Embryonic facial prominence (tissue), 1 donor: Measurements from ENCODE around the gene MRPL33.
"Not testable (repeated sequence)": the region's sequence is repeated elsewhere in the genome, so short reads cannot be mapped to it uniquely, and the experiment has no call there.

Experiments
- DNase-seq: peaks from one replicate; pipeline ENCODE4 v3.0.0-alpha.2; 2016; ENCODE audit errors: extremely low spot score

MRPL33 gene

DNA sequence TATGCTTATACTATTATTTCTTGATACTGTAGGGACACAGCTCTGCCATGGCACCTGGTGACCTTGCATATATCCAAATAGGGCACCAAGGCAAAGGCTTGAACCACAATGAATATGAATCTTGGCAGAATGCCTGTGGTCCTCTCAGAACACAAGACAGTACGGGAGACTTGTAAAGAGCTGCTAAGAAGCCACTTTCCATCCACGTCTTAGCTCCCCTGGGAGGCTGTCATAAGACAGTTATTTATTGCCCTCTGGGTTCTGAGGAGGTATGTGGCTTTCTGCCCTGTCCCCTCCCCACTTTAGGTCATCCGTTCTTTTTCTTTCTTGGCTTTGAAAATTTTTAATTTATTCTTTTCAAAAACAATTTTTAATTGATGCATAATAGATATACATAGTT lies 29.8 kb upstream of the MRPL33 start:
- no peak for DNase-seq

DNA sequence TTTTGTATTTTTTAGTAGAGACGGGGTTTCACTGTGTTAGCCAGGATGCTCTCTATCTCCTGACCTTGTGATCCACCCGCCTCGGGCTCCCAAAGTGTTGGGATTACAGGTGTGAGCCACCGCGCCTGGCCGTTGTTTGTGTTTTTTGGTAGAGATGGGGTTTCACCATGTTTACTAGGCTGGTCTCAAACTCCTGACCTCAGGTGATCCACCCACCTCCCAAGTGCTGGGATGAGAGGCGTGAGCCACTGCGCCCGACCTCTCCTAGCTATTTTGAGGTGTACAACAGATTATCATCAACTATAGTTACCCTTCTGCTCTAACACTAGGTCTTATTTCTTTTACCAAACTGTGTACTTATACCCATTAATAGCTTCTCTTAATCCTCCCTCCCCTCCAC lies 28.9 kb upstream of the MRPL33 start:
- no peak for DNase-seq

DNA sequence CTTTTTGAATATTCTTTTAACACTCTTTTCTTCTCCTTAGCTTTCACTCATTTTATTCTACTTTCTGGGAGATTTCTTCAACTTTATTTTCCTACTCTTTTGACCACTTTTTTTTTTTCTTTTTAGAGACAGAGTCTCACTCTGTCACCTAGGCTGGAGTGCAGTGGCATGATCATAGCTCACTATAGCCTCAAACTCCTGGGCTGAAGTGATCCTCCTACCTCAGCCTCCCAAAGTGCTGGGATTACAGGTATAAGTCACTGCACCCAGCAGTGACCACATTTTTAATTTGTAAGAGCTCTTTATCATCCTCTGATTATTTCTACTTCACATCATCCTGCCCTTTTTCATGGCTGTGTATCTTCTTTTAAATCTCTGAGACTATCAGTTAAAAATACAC lies 26.0 kb upstream of the MRPL33 start:
- DNase-seq: not testable (repeated sequence)

DNA sequence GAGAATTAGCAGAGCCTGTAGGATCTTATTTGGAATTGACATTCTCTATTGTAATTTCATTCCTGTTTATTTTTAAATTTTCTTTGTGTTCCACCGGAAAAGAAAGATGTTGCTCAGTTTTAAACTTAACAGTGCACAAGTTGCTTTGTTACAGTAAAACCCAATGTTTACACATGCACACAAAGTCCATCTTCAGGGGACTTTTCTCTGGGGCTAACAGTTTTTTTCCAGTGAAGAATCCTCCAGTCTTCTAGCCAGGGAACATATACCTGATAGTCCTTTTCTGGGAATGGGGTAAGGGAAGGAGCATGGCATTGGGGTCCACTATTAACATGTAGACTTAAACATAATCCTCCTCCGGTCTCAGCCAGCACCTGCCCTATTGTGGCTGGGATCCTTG lies 25.2 kb upstream of the MRPL33 start:
- no peak for DNase-seq

DNA sequence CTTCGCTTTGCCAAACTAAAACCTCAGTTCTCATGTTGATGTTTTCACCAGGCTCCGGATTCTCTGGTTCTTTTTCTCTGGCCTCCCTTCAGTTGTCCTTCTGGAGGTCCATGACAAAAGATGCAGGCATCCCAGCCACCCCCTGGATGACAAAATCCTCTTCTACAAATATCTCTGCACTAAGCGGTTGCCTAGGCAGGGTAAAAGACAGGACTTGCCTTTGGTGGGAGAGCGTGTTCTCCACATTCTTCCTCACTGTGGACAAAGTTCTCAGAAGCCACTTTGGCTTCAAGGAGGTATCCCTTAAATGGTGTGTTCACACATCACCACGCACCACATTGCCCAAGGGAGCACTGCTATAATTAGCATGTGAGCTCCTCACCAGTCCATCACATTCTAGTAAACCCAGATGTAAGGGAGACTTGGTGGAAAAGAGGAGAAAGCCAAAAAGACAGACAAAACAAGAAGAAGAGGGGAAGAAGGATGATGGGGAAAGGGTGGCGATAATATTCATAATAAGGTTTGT lies 23.6 kb upstream of the MRPL33 start:
- DNase-seq: no peak

DNA sequence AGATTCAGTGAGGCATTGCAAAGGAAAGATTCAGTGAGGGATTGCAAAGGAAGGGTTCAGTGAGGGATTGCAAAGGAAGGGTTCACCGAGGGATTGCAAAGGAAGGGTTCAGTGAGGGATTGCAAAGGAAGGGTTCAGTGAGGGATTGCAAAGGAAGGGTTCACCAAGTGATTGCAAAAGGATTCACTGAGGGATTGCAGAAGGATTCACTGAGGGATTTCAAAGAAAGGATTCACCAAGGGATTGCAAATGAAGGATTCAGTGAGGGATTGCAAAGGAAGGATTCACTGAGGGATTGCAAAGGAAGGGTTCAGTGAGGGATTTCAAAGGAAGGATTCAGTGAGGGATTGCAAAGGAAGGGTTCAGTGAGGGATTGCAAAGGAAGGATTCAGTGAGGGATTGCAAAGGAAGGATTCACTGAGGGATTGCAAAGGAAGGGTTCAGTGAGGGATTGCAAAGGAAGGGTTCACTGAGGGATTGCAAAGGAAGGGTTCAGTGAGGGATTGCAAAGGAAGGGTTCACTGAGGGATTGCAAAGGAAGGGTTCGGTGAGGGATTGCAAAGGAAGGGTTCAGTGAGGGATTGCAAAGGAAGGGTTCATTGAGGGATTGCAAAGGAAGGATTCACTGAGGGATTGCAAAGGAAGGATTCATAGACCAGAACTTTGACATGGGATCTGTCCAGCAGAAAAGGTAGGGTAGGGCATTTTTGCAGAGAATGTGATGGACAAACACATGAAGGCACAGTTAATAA lies 22.5 kb upstream of the MRPL33 start:
- not testable (repeated sequence) for DNase-seq

DNA sequence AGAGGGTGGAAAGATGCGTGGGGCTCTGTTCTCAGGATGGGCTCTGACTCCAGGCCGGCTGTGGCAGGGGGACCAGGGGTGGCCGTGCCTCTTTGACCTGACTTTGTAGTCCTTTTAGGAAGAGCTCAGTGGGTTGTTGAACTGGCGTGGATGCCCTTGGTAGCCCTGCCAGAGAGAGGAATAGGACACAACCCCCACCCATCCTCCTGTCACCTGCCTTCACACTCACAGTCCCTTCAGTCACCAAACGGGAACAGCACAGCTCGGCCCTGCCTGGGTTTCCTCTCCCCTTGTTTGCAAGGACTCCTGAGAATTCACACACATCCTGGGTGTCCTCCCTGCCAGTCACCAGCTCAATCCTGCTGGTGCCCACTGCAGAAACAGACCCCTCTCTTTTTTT lies 20.1 kb upstream of the MRPL33 start:
- no peak for DNase-seq

DNA sequence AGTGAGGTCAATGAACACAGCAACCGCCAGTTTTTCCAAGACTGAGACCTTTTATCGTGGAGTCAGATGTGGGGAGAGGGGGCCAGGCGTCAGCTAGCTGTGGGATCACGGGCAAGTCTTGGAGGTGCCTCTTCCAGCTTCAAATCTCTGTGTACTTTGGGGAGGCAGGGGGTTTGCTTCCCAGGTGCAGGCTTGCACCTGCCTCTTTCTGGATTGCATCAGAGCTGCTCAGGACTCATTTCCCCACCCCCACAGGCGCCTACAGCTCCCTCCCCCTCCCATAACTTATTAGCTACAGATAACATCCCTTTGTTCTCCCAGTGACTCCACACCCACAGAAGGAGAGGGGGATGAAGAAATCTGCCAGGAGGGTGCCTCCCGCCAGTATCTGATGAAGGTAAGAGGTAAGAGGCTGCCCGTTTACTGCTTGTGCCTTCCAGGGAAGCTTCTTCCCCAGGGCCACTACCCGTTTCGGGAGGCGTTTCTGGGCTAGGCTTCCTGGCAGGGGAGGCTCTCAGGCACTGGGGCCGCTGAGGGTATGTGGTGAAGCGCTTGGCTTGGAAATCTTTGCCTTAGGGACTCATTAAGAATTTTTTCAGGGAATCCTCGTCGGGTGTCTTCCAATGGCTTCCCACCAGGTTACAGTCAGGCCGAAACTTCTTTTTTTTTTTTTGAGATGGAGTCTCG lies 18.8 kb upstream of the MRPL33 start:
- DNase-seq: no peak

DNA sequence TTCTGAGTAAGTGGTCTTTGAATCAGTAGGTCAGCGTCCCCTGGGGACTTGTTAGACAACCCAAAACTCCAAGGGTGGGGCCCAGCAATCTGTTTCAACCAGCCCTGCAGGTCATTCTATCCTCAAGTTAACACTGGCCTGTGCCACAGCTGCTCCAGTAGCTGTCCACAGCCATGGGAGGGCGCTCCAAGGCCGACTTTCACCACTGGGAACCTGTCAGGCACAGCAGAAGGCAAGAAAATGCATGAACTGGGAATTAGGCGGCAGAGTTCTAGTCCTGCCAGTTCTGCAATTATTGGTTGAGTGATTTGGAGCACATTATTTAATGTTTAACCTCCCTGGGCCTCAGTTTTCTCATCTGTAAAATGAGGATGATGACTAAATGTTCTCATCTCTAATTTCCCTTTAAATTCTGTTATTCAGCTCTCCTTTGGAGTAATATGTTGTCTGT lies 17.4 kb upstream of the MRPL33 start:
- DNase-seq: no peak

DNA sequence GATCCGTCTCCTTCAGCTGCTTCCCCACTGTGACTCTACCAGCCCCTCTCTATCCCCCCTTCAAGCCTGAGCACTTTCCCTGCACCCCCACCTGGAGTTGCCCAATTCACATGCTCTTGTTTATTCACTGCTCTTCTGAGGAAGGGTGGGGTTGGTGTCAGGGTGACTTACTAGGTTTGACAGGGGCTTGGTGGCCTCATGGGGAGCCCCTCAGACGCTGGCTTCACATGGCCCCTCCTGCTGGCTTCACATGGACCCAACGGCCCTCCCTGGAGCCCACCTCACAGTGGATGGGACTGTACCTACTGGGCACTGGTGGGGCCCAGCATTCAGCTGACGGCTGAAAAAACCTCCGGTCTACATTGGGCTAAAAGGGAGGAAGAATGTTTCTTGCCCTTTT lies 16.7 kb upstream of the MRPL33 start:
- no peak for DNase-seq

DNA sequence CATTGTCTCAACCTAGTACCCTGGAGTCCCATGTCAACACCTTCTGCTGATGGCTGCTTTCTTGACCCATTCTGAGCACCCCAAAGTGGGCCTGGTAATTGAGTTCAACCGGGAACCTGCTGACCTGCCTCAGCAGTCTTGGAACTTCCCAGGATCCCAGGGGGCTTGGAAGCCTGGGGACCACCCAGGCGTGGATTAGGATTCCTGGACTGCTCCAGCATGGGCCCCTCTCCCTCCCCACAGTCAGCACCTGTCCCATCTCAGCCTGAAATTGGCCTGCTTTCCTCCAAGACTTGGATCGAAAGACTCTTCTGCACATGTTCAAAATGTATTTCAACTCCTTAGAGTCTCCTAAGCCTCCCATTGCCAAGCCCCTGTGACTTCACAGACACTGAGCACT lies 15.4 kb upstream of the MRPL33 start:
- no peak for DNase-seq

DNA sequence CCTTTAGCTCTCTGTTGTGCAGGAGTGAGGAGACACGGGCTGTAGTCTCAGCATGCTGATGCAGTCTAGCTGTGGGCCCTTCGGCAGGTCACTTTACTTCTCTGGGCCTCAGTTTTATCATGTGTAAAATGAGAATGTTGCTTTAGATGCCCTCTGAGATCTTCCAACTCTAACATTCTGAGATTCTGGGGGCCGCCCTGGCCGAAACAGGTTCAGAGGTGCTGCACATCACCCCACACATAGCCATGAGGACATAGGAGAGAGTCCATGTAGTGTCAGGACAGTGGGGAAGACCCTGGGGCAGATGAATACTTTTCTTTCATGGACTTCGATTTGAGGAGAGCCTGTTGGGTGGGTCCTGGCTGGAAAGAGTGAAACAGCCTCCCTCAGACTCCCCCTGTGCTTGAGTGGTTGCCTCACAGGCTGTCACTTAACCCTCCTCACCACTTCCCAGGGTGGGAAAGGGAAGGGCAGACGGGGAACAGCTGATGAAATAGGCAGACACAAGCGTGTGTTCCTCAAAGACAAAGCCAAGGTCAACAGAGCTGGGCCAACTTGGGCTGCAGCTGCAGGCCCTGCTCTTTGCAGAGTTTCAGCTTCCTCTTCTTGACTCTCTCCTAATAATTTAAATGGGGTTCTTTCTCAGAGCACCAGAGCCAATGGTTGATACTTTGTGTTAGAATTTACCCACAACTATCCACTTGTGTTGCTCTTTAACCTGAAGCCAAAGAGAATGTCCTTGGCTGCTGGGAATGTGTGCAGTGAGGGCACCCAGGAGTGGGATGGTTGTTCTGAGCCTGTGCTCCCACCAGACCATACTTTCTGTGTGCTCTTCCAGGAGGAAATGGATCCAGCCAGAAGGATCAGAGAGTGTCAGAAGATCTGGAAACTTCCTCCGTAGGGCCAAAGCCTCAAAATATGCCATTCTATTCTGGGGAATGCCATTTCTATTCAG lies 14.7 kb upstream of the MRPL33 start:
- DNase-seq: no peak

DNA sequence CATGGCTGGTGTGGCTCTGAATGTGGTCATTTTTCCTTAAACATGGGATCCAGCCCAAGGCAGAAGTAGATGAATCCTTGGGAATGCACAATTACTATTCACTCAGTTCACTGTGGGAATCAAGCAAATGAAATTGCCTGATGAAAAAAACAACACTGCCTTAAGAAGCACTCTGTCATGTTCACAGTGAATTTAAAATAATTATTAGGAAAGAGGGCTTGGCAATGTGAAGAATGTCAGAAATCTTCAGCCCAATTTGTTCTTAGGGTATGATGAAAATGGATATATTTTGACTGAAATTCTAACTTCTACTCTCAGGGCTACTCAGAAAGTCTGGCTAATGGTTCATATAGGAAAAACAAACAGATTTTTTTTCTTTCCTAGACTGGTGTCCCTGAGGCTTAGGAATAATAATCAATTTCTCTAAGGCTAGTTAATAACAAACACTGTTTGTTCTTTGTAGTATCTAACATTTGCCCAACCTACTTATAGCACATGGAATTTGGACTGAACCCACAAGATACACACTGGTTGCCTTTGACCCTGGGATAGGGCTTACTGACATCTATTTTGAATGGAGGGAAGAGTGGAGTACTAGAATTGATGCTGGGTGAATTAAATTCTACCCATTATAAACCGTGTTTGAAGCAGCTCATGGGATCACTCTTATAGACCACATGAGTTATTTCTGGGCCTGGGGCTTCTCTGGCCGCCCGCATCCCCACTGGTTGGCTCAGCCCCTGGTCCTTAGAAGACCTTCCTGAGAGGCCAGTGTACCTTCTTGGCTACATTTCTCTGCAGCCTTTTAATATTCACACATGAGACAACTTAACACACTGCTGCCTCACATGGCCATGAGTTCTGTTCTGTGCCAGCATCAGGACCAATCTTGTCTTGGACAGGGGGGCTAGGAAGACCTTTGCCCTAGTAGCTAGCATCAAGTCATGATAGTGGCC lies 8.3 kb upstream of the MRPL33 start:
- no peak for DNase-seq

DNA sequence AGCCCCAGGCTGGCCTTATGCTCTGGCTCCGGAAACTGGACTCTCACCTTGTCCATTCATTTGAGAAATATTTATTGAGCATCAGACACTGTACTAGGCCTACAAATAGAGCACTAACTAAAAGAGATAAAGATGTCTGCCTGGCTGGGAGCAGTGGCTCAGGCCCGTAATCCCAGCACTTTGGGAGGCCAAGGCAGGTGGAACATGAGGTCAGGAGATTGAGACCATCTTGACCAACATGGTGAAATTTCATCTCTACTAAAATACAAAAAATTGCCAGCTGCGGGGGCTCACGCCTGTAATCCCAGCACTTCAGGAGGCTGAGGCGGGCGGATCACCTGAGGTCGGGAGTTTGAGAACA lies 7.6 kb upstream of the MRPL33 start:
- DNase-seq: no peak

DNA sequence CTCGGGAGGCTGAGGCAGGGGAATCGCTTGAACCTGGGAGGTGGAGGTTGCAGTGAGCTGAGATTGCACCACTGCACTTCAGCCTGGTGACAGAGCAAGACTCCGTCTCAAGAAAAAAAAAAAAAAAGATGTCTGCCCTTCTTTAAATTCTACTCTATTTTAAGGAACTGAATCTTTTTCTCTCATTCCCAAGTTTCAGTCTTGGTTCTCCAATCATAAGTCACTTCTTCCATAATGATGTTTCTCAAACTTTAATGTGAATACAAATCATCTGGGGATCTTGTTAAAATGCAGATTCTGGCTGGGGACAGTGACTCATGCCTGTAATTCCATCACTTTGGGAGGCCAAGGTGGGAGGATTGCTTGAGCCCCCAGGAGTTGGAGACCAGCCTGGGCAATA lies 7.0 kb upstream of the MRPL33 start:
- DNase-seq: not testable (repeated sequence)

DNA sequence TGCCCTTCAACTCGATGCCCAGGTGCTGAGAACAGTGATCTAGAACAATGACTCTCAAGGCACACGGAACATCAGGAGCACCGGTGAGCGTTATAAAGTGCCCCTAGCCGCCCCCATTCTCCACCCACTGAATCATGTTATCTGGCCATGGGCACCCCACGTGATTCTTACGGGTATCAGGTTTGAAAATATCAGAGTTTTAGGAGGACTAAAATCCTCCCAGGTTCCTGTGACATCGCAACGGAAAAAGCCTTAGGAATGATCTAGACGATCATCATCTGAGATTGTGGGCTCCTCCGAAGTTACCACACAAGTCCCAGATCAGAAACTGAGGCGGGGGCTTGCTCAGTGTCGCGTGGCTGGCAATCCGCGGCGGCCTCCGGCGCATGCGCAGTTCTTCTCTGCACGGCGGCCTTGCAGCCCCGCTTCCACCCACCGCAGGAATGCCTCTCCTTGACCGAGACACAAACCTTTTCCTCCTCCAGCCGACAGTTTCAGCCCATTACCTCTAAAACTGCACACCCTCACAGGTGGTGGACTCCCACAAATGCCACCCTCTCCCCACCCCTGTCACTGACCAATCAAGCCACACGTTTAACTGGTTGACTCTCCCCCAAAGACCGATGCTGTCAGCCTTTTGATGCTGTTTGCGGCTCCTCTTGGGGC lies 5.8 kb upstream of the MRPL33 start:
- no peak for DNase-seq

DNA sequence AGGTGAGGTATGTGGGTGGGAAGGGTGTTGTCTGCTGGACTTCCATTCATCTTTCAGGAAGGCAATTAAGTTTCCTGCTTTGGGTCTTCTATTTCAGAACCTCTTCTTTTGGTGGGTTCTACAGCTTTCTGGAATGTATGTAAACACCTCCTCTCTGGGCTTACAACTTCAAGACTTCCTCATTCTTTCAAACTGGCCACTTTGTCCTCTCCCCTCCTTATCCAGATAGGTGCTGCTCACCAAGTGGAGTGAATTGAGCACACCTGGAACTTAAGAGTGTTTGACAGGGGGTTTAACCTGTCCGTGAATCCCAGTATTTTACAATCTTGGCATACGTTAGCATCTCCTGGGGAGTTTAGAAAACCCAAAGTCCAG lies 5.2 kb upstream of the MRPL33 start:
- no peak for DNase-seq

DNA sequence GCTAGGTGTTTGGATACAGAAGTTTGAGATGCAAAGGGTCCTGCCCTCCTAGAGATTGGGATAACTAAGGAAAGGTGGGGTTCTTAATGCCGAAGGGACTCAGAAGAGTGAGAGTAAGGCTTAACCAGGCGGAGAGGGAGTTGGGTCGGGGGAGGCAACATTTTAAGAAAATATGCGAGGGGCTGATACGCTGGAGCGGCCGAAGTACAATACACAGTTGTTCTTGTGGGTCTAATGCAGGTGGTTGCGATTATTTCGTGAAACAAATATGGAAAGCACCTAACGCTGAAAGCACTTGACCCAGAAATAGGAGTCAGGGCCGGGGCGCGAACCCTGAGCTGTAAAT lies 344 bp upstream of the MRPL33 start:
- no peak for DNase-seq

DNA sequence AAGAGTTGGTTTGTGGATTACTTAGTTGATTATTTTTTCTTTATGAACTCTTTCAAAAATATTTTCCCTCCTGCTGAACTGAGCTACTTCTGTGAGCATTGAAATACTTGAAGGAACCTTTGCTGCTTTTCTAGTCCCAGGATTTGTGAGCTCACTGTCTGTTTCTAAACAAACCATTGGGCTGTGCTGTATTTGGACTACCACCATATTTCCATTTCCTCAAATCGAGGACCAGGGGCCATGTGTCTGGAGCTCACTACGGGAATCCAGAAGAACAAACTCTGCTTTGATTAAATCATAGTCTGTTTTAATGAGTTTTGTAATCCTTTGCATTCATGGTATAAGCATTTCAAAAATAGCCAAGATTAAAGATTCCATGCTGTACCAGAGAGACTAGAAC lies 1.3 kb downstream of the MRPL33 start:
- DNase-seq: no peak

DNA sequence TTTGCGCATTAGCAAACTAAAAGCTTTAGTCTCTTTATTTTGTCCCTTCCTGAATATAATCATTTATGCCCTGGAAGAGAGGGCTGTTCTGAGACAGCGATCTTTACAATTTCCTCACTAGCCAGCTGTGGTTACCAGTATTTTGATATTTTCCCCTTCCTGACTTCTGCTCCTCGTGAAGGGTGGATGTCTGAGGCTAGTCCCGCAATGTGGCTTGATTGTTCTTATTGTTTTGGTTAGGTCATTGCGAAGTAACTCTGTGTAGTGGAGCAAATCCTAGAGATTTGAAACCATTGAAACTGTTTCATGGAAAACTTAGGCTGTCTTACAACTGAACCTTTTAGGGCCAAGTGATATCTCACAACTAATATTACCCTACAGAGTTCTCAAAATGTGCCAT lies 2.4 kb downstream of the MRPL33 start:
- no peak for DNase-seq

DNA sequence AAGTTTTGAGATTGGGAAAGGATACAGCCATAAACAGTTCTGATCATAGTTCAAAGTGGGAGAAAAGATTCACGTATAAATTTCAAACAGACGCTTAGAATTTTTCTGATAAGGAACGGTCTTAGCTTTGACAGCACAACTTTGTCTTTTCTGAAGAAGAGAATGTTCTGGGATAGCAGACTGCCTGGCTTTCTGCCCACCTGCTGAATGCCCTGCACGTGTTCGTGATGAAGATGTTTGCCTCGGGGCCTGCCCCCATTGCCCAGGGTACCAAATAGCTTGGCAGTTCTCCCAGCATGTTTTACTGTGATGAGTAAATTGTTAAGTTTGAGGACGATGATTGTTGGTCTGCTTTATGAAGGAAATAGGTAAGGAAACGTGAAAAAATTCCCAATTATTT lies 4.6 kb downstream of the MRPL33 start:
- no peak for DNase-seq
